Measurements from ENCODE around the gene NTM.

NTM gene

GRCh38 chr11:131850507-131850906 is 480.1 kb downstream of the NTM start:
- no peak for DNase-seq

GRCh38 chr11:131851964-131852755 is 481.7 kb downstream of the NTM start:
- DNase-seq = no peak

GRCh38 chr11:131852757-131853156 is 482.3 kb downstream of the NTM start:
- DNase-seq = no peak

- DNase-seq = no peak
These were observed 484.0 kb downstream of the NTM start for GRCh38 chr11:131854391-131854790.

GRCh38 chr11:131855320-131855719 is 484.9 kb downstream of the NTM start:
- DNase-seq = no peak

- no peak for DNase-seq
These were observed 486.8 kb downstream of the NTM start for GRCh38 chr11:131857246-131857645.

- DNase-seq = no peak
These were observed 488.1 kb downstream of the NTM start for GRCh38 chr11:131858505-131858904.

GRCh38 chr11:131859538-131860210 is 489.3 kb downstream of the NTM start:
- no peak for DNase-seq

GRCh38 chr11:131864228-131864627 is 493.8 kb downstream of the NTM start:
- DNase-seq = no peak

GRCh38 chr11:131865860-131866259 is 495.4 kb downstream of the NTM start:
- no peak for DNase-seq

- no peak for DNase-seq
These were observed 496.4 kb downstream of the NTM start for GRCh38 chr11:131866535-131867400.

GRCh38 chr11:131867457-131868257 is 497.2 kb downstream of the NTM start:
- DNase-seq = no peak

- no peak for DNase-seq
These were observed 498.5 kb downstream of the NTM start for GRCh38 chr11:131868629-131869507.

GRCh38 chr11:131870305-131870704 is 499.9 kb downstream of the NTM start:
- no peak for DNase-seq

- DNase-seq = no peak
These were observed 500.6 kb downstream of the NTM start for GRCh38 chr11:131871006-131871405.

- no peak for DNase-seq
These were observed 503.7 kb downstream of the NTM start for GRCh38 chr11:131874070-131874469.

GRCh38 chr11:131875611-131876010 is 505.2 kb downstream of the NTM start:
- no peak for DNase-seq

GRCh38 chr11:131877246-131877942 is 507.0 kb downstream of the NTM start:
- DNase-seq = no peak

- DNase-seq = no peak
These were observed 509.9 kb downstream of the NTM start for GRCh38 chr11:131880316-131880715.

- DNase-seq = no peak
These were observed 510.6 kb downstream of the NTM start for GRCh38 chr11:131880976-131881375.

- no peak for DNase-seq
These were observed 512.9 kb downstream of the NTM start for GRCh38 chr11:131883332-131883731.
